Activated CD4-positive, alpha-beta memory T cell treated with anti-CD3 and anti-CD28 coated beads, Interleukin-2, amount 10 ng/mL, durations not matched to agents 7 days and 5 days (primary cell): ENCODE measurements around the gene CNPY2. TPM values are rescaled to one million over a fixed set of nuclear protein-coding genes. Genes with fewer than 3 reads are reported as not detected.
A peak's percentile ranks its signal among the peaks of the same experiment; 100 is the strongest.
"Not testable (repeated sequence)": the region's sequence is repeated elsewhere in the genome, so short reads cannot be mapped to it uniquely, and the experiment has no call there.

ENCODE experiments used
- CTCF ChIA-PET: fragments of 350-600 bp; sonication (Branson Sonifier 250); formaldehyde crosslinking; loops from one replicate; lab custom pipeline; 2021; ENCODE audit warnings: antibody characterized with exemption, inconsistent platforms; lab: Charles Lee
- POLR2A ChIA-PET: fragments of 350-600 bp; sonication (Branson Sonifier 250); formaldehyde crosslinking; loops from one replicate; lab custom pipeline; 2021; ENCODE audit warnings: antibody characterized with exemption; lab: Charles Lee
- DNase-seq: peaks from one replicate; pipeline ENCODE4 v3.0.0-alpha.2; 2020
- H3K27ac Mint-ChIP-seq: one replicate; pipeline ENCODE4 v1.8.0; 2021; ENCODE audit warnings: mild to moderate bottlenecking, mixed read lengths
- H3K27me3 Mint-ChIP-seq: one replicate; pipeline ENCODE4 v1.8.0; 2021; ENCODE audit warnings: mixed read lengths
- H3K36me3 Mint-ChIP-seq: one replicate; pipeline ENCODE4 v1.8.0; 2021; ENCODE audit warnings: low read depth, mixed read lengths
- H3K4me1 Mint-ChIP-seq: one replicate; pipeline ENCODE4 v1.8.0; 2021; ENCODE audit warnings: mixed read lengths
- H3K4me3 Mint-ChIP-seq: one replicate; pipeline ENCODE4 v1.8.0; 2021; ENCODE audit warnings: mild to moderate bottlenecking, mixed read lengths
- H3K9me3 Mint-ChIP-seq: one replicate; pipeline ENCODE4 v1.8.0; 2021; ENCODE audit warnings: mixed read lengths
- total RNA-seq, 2 experiments: library from RNA; stranded (reverse); gene quantifications; one replicate each; pipeline ENCODE4 v1.2.3, GENCODE V29; 2021

The CNPY2 gene
- total RNA-seq, 2 experiments from 2014 or later = 95.0 to 99.3 TPM

DNA sequence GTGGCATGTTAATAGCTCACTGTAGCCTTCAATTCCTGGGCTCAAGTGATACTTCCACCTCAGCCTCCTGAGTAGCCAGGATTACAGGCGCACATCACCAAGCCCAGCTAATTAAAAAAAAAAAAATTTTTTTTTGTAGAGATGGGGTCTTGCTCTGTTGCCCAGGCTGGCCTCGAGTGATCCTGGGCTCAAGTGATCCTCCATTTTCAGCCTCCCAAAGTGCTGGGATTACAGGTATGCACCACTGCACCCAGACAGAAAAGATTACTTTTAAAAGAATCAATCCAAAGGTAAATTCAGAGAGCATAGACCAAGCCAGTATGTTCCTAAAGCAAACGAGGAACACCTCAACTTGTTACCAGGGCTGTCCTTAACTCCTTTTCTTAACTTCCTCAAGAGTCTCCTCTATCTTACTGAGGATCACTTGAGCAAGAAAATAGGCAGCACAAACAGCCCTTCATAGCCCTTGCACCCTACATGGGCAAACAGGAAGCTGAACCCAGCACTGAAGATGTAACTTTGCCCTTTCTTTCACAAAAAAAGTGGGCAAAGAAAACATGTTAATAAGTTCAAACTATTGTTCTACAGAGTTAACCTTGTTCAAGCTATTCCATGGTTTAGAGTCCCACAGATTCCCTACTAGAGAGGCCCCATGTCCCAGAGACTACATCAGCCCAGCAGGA is 26.9 kb downstream of the CNPY2 start:
- CTCF ChIA-PET = interaction anchor here (0.7 to 1.7 kb wide), 3 partner anchors 10 to 403 kb away, joined by 3 to 5 read pairs (median 3); no protein-coding TSS in a partner anchor
- Mint-ChIP-seq H3K4me3 (no peak overlapping the region), H3K4me1 (peaks cover 31% of the 10 kb centered on the region), H3K9me3 (no peaks in the 10 kb centered on the region), H3K27ac (peak overlapping the region; percentile 62), H3K36me3 (peaks cover 41% of the 10 kb centered on the region), H3K27me3 (no peaks in the 10 kb centered on the region)
- POLR2A ChIA-PET = no interaction called here
- no peak for DNase-seq

DNA sequence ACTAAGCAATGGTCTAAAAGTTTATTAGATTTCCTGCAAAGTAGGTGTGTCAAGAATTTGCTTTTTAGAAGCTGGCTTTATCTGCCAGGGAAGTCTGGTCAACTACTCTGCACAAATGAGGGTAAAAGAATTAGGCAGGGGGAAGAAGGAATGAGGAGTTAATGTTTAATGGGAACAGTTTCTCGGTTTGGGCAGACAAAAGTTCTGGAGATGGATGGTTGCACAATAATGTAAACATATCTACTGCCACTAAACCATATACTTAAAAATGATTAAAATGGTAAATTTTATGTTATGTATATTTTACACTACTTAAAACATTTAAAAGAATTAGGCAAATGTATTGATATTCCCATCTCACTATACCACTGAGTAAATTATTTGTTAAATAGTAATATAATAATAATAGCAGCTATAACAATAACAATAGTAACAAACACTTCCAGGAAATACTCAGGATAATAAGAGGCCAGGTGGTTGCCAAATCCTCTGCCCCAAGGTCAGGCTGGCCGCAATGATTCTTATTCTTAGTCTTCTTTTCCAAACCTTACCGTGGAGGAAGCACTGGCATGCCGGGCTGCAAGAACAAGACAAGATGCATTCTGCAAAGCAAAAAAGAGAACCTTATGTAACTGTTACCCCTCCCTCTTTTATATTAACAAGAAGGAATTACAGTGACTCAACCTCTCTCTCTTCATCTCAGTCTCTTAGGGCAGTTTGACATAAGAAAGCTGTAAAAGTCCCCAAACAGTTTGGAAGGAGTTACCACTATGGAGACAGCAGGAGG is 29.6 kb downstream of the CNPY2 start:
- Mint-ChIP-seq H3K27me3 (no peaks in the 10 kb centered on the region), H3K4me3 (no peak overlapping the region), H3K9me3 (no peaks in the 10 kb centered on the region), H3K36me3 (peaks cover 54% of the 10 kb centered on the region), H3K4me1 (peaks cover 21% of the 10 kb centered on the region), H3K27ac (no peak overlapping the region)
- no peak for DNase-seq
- CTCF ChIA-PET = interaction anchor here (2.0 kb wide), 1 partner anchor 178 kb away, joined by 7 read pairs; no protein-coding TSS in a partner anchor
- POLR2A ChIA-PET = interaction anchor here (1.1 kb wide), 1 partner anchor 182 kb away, joined by 3 read pairs; the partner anchor contains the start of gene SPRYD4

GRCh38 chr12:56284263-56284662 is 31.5 kb downstream of the CNPY2 start:
- peaks cover 54% of the 10 kb centered on the region for H3K36me3 Mint-ChIP-seq
- peaks cover 11% of the 10 kb centered on the region for H3K4me1 Mint-ChIP-seq
- H3K4me3 Mint-ChIP-seq, DNase-seq, H3K27ac Mint-ChIP-seq, H3K9me3 Mint-ChIP-seq, H3K27me3 Mint-ChIP-seq, POLR2A ChIA-PET: not testable (repeated sequence)
- CTCF ChIA-PET = interaction anchor here (0.6 to 0.7 kb wide), 2 partner anchors 81 to 288 kb away, joined by 4 to 5 read pairs; no protein-coding TSS in a partner anchor

GRCh38 chr12:56282579-56282978 is 33.2 kb downstream of the CNPY2 start:
- H3K4me3 Mint-ChIP-seq = no peak overlapping the region
- H3K36me3 Mint-ChIP-seq = peaks cover 57% of the 10 kb centered on the region
- peaks cover 4% of the 10 kb centered on the region for H3K4me1 Mint-ChIP-seq
- CTCF ChIA-PET = no interaction called here
- no peaks in the 10 kb centered on the region for H3K27me3 Mint-ChIP-seq
- POLR2A ChIA-PET = interaction anchor here (1.0 to 1.5 kb wide), 2 partner anchors 15 to 16 kb away, joined by 3 read pairs; partner anchors contain the start of gene COQ10A
- DNase-seq = no peak
- H3K27ac Mint-ChIP-seq = no peak overlapping the region
- no peaks in the 10 kb centered on the region for H3K9me3 Mint-ChIP-seq

DNA sequence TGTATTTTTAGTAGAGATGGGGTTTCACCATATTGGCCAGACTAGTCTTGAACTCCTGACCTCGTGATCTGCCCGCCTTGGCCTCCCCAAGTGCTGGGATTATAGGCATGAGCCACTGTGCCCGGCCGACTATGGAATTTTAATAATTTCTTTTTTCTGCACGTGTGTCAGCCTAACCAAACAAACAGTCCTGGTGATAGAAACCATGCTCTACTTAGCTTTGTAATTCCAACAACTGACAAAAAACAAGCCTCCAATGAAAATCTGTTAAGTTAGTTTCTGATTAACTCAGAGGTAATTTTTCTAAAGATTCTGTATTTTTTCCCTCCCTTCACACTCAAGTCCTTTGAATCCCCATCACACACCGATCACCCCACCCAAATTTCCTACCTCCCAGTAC is 33.8 kb downstream of the CNPY2 start:
- POLR2A ChIA-PET = interaction anchor here (1.5 kb wide), 1 partner anchor 15 kb away, joined by 3 read pairs; the partner anchor contains the start of gene COQ10A
- H3K27ac Mint-ChIP-seq = no peak overlapping the region
- peaks cover 4% of the 10 kb centered on the region for H3K4me1 Mint-ChIP-seq
- CTCF ChIA-PET = no interaction called here
- H3K9me3 Mint-ChIP-seq = no peaks in the 10 kb centered on the region
- peaks cover 57% of the 10 kb centered on the region for H3K36me3 Mint-ChIP-seq
- no peak overlapping the region for H3K4me3 Mint-ChIP-seq
- no peaks in the 10 kb centered on the region for H3K27me3 Mint-ChIP-seq
- no peak for DNase-seq

GRCh38 chr12:56280849-56281248 is 34.9 kb downstream of the CNPY2 start:
- Mint-ChIP-seq H3K27me3 (no peaks in the 10 kb centered on the region), H3K27ac (no peak overlapping the region), H3K36me3 (peaks cover 54% of the 10 kb centered on the region), H3K4me3 (no peak overlapping the region), H3K9me3 (no peaks in the 10 kb centered on the region), H3K4me1 (no peaks in the 10 kb centered on the region)
- no peak for DNase-seq
- ChIA-PET POLR2A (interaction anchor here (1.6 kb wide), 1 partner anchor 11 kb away, joined by 3 read pairs; no protein-coding TSS in a partner anchor), CTCF (no interaction called here)

DNA sequence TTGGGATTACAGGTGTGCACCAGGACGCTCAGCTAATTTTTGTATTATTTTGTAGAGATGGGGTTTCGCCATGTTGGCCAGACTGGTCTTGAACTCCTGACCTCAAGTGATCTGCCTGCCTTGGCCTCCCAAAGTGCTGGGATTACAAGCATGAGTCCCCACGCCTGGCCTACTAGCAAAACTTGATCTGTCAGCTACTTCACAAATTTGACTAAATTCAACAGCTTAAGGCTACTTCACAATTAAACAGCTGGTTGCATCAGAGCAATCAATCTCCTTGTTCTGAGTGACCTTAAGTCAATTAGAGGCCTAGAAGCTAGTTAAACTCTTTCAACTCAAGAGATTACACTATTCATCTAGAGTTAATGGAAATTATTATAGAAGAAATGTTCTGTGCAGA is 36.9 kb downstream of the CNPY2 start:
- Mint-ChIP-seq H3K9me3 (no peaks in the 10 kb centered on the region), H3K36me3 (peaks cover 57% of the 10 kb centered on the region), H3K4me1 (no peaks in the 10 kb centered on the region), H3K27ac (no peak overlapping the region), H3K4me3 (no peak overlapping the region), H3K27me3 (no peaks in the 10 kb centered on the region)
- CTCF ChIA-PET = no interaction called here
- POLR2A ChIA-PET = interaction anchor here (1.4 kb wide), 2 partner anchors 12 to 32 kb away, joined by 3 to 7 read pairs; partner anchors contain the start of gene COQ10A
- DNase-seq = no peak

DNA sequence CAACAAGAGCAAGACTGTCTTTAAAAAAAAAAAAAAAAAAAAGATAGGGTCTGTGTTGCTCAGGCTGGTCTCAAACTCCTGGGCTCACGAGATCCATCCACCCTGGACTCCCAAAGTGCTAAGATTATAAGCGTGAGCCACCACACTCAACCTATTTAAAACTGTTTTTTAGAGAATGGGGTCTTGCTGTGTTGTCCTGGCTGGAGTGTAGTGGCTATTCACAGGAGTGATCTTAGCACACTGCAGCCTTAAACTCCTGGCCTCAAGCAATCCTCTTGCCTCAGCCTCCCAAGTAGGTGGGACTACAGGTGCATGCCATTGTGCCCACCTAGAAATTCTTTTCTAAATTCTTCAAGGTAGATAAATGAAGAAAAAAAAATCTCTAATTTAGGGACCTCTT is 41.5 kb downstream of the CNPY2 start:
- no peak for DNase-seq
- Mint-ChIP-seq H3K4me1 (no peaks in the 10 kb centered on the region), H3K27ac (no peak overlapping the region), H3K27me3 (no peaks in the 10 kb centered on the region), H3K9me3 (no peaks in the 10 kb centered on the region), H3K4me3 (no peak overlapping the region), H3K36me3 (peaks cover 54% of the 10 kb centered on the region)
- POLR2A ChIA-PET = no interaction called here
- CTCF ChIA-PET = no interaction called here

GRCh38 chr12:56272468-56272867 is 43.3 kb downstream of the CNPY2 start:
- H3K27me3 Mint-ChIP-seq, H3K4me1 Mint-ChIP-seq, H3K4me3 Mint-ChIP-seq, CTCF ChIA-PET, H3K9me3 Mint-ChIP-seq, H3K27ac Mint-ChIP-seq, POLR2A ChIA-PET, DNase-seq: not testable (repeated sequence)
- H3K36me3 Mint-ChIP-seq = peaks cover 46% of the 10 kb centered on the region

GRCh38 chr12:56271031-56271430 is 44.8 kb downstream of the CNPY2 start:
- Mint-ChIP-seq H3K27me3 (no peaks in the 10 kb centered on the region), H3K4me3 (no peak overlapping the region), H3K27ac (no peak overlapping the region), H3K9me3 (no peaks in the 10 kb centered on the region), H3K36me3 (peaks cover 43% of the 10 kb centered on the region), H3K4me1 (peaks cover 17% of the 10 kb centered on the region)
- POLR2A ChIA-PET = interaction anchor here (1.3 kb wide), 1 partner anchor 87 kb away, joined by 3 read pairs; no protein-coding TSS in a partner anchor
- CTCF ChIA-PET = interaction anchor here (0.5 to 1.1 kb wide), 2 partner anchors 8 to 20 kb away, joined by 3 read pairs; no protein-coding TSS in a partner anchor
- DNase-seq = no peak

- ChIA-PET CTCF (interaction anchor here (0.6 to 3.3 kb wide), 8 partner anchors 8 to 197 kb away, joined by 3 to 19 read pairs (median 6); partner anchors contain the start of genes ANKRD52, RNF41 and SMARCC2), POLR2A (interaction anchor here (1.0 to 2.2 kb wide), 12 partner anchors 10 to 197 kb away, joined by 3 to 20 read pairs (median 4); partner anchors contain the start of genes ANKRD52, CNPY2, CS and IL23A)
- H3K36me3 Mint-ChIP-seq = peaks cover 21% of the 10 kb centered on the region
- H3K4me1 Mint-ChIP-seq = peaks cover 21% of the 10 kb centered on the region
- no peaks in the 10 kb centered on the region for H3K27me3 Mint-ChIP-seq
- peak overlapping the region; percentile 87 for H3K4me3 Mint-ChIP-seq
- H3K9me3 Mint-ChIP-seq = no peaks in the 10 kb centered on the region
- peak overlapping the region; percentile 62 for H3K27ac Mint-ChIP-seq
- DNase-seq = no peak
These were observed 48.2 kb downstream of the CNPY2 start for GRCh38 chr12:56267443-56268071.
